ENCODE results near the gene UNC93A.
"Not testable (repeated sequence)": the region's sequence is repeated elsewhere in the genome, so short reads cannot be mapped to it uniquely, and the experiment has no call there.

UNC93A gene

GRCh38 chr6:167285077-167285770, 5.9 kb upstream of the UNC93A start:
- Histone ChIP-seq H3K4me3 (ENCODE audit: low read length) (no peak overlapping the region), H3K36me3 (ENCODE audit: insufficient read depth, low read length) (no peaks in the 10 kb centered on the region), H3K27ac (ENCODE audit: low read depth, low read length) (no peak overlapping the region), H3K4me1 (ENCODE audit: insufficient read depth, low read length) (peaks cover 29% of the 10 kb centered on the region), H3K27me3 (ENCODE audit: insufficient read depth, low read length) (no peaks in the 10 kb centered on the region; the same call in 1 of the 2 replicates), H3K9me3 (ENCODE audit: insufficient read depth, low read depth, low read length) (no peaks in the 10 kb centered on the region), H3K9ac (ENCODE audit: low read depth, low read length) (no peak overlapping the region)
- 91% methylated on average over 14 of the region's 15 CpGs for WGBS

- Histone ChIP-seq H3K36me3 (ENCODE audit: insufficient read depth, low read length) (no peaks in the 10 kb centered on the region), H3K9me3 (ENCODE audit: insufficient read depth, low read depth, low read length) (no peaks in the 10 kb centered on the region), H3K27me3 (ENCODE audit: insufficient read depth, low read length) (no peaks in the 10 kb centered on the region), H3K9ac (ENCODE audit: low read depth, low read length) (no peak overlapping the region), H3K27ac (ENCODE audit: low read depth, low read length) (no peak overlapping the region), H3K4me1 (ENCODE audit: insufficient read depth, low read length) (peaks cover 22% of the 10 kb centered on the region), H3K4me3 (ENCODE audit: low read length) (no peak overlapping the region)
- 93% methylated on average over 13 of the region's 13 CpGs for WGBS
These were observed 3.5 kb upstream of the UNC93A start for GRCh38 chr6:167287513-167288048.

- H3K4me3 ChIP-seq (ENCODE audit: low read length); H3K9ac ChIP-seq (ENCODE audit: low read depth, low read length); H3K9me3 ChIP-seq (ENCODE audit: insufficient read depth, low read depth, low read length); H3K27me3 ChIP-seq (ENCODE audit: insufficient read depth, low read length); H3K27ac ChIP-seq (ENCODE audit: low read depth, low read length); H3K36me3 ChIP-seq (ENCODE audit: insufficient read depth, low read length): not testable (repeated sequence)
- 24% methylated on average over 10 of the region's 14 CpGs for WGBS
- peaks cover 12% of the 10 kb centered on the region for H3K4me1 ChIP-seq (ENCODE audit: insufficient read depth, low read length)
These were observed 2.4 kb upstream of the UNC93A start for GRCh38 chr6:167288591-167289225.

- H3K27me3 ChIP-seq (ENCODE audit: insufficient read depth, low read length); H3K9ac ChIP-seq (ENCODE audit: low read depth, low read length); H3K36me3 ChIP-seq (ENCODE audit: insufficient read depth, low read length); H3K9me3 ChIP-seq (ENCODE audit: insufficient read depth, low read depth, low read length); H3K27ac ChIP-seq (ENCODE audit: low read depth, low read length); H3K4me3 ChIP-seq (ENCODE audit: low read length): not testable (repeated sequence)
- WGBS, result no CpG with 5 or more reads among the region's 2 CpGs
- peaks cover 12% of the 10 kb centered on the region for H3K4me1 ChIP-seq (ENCODE audit: insufficient read depth, low read length)
These were observed 1.8 kb upstream of the UNC93A start for GRCh38 chr6:167289291-167289690.

GRCh38 chr6:167291623-167292300, 647 bp downstream of the UNC93A start:
- 91% methylated on average over 7 of the region's 7 CpGs for WGBS
- H3K4me3 ChIP-seq (ENCODE audit: low read length), result no peak overlapping the region
- no peak overlapping the region for H3K27ac ChIP-seq (ENCODE audit: low read depth, low read length)
- H3K27me3 ChIP-seq (ENCODE audit: insufficient read depth, low read length), result 0 out of 2 replicates have a peak, but pooled peaks cover 2% of the 10 kb centered on the region
- H3K9me3 ChIP-seq (ENCODE audit: insufficient read depth, low read depth, low read length), result no peaks in the 10 kb centered on the region
- peaks cover 12% of the 10 kb centered on the region for H3K4me1 ChIP-seq (ENCODE audit: insufficient read depth, low read length)
- no peaks in the 10 kb centered on the region for H3K36me3 ChIP-seq (ENCODE audit: insufficient read depth, low read length)
- no peak overlapping the region for H3K9ac ChIP-seq (ENCODE audit: low read depth, low read length)

GRCh38 chr6:167292301-167293087, 1.4 kb downstream of the UNC93A start:
- Histone ChIP-seq H3K27me3 (ENCODE audit: insufficient read depth, low read length) (0 out of 2 replicates have a peak, but pooled peaks cover 2% of the 10 kb centered on the region), H3K9me3 (ENCODE audit: insufficient read depth, low read depth, low read length) (no peaks in the 10 kb centered on the region), H3K36me3 (ENCODE audit: insufficient read depth, low read length) (no peaks in the 10 kb centered on the region), H3K4me3 (ENCODE audit: low read length) (no peak overlapping the region), H3K9ac (ENCODE audit: low read depth, low read length) (no peak overlapping the region), H3K4me1 (ENCODE audit: insufficient read depth, low read length) (peaks cover 12% of the 10 kb centered on the region), H3K27ac (ENCODE audit: low read depth, low read length) (no peak overlapping the region)
- WGBS, result 88% methylated on average over 6 of the region's 6 CpGs

- Histone ChIP-seq H3K36me3 (ENCODE audit: insufficient read depth, low read length) (no peaks in the 10 kb centered on the region), H3K4me1 (ENCODE audit: insufficient read depth, low read length) (peaks cover 12% of the 10 kb centered on the region), H3K27ac (ENCODE audit: low read depth, low read length) (no peak overlapping the region), H3K27me3 (ENCODE audit: insufficient read depth, low read length) (0 out of 2 replicates have a peak, but pooled peaks cover 2% of the 10 kb centered on the region), H3K4me3 (ENCODE audit: low read length) (no peak overlapping the region), H3K9ac (ENCODE audit: low read depth, low read length) (no peak overlapping the region), H3K9me3 (ENCODE audit: insufficient read depth, low read depth, low read length) (no peaks in the 10 kb centered on the region)
- 96% methylated on average over 10 of the region's 10 CpGs for WGBS
These were observed 2.0 kb downstream of the UNC93A start for GRCh38 chr6:167293088-167293589.

GRCh38 chr6:167293590-167294091, 2.5 kb downstream of the UNC93A start:
- WGBS, result 97% methylated on average over 13 of the region's 13 CpGs
- Histone ChIP-seq H3K9me3 (ENCODE audit: insufficient read depth, low read depth, low read length) (no peaks in the 10 kb centered on the region), H3K27ac (ENCODE audit: low read depth, low read length) (no peak overlapping the region), H3K27me3 (ENCODE audit: insufficient read depth, low read length) (0 out of 2 replicates have a peak, but pooled peaks cover 2% of the 10 kb centered on the region), H3K36me3 (ENCODE audit: insufficient read depth, low read length) (no peaks in the 10 kb centered on the region), H3K4me3 (ENCODE audit: low read length) (no peak overlapping the region), H3K9ac (ENCODE audit: low read depth, low read length) (no peak overlapping the region), H3K4me1 (ENCODE audit: insufficient read depth, low read length) (peaks cover 12% of the 10 kb centered on the region)

GRCh38 chr6:167294241-167294640, 3.1 kb downstream of the UNC93A start:
- no peaks in the 10 kb centered on the region for H3K36me3 ChIP-seq (ENCODE audit: insufficient read depth, low read length)
- no peak overlapping the region for H3K4me3 ChIP-seq (ENCODE audit: low read length)
- H3K4me1 ChIP-seq (ENCODE audit: insufficient read depth, low read length), result peaks cover 9% of the 10 kb centered on the region
- 0 out of 2 replicates have a peak, but pooled peaks cover 2% of the 10 kb centered on the region for H3K27me3 ChIP-seq (ENCODE audit: insufficient read depth, low read length)
- WGBS, result 92% methylated on average over 12 of the region's 12 CpGs
- H3K9ac ChIP-seq (ENCODE audit: low read depth, low read length), result no peak overlapping the region
- no peak overlapping the region for H3K27ac ChIP-seq (ENCODE audit: low read depth, low read length)
- no peaks in the 10 kb centered on the region for H3K9me3 ChIP-seq (ENCODE audit: insufficient read depth, low read depth, low read length)

GRCh38 chr6:167294651-167295494, 3.8 kb downstream of the UNC93A start:
- Histone ChIP-seq H3K27me3 (ENCODE audit: insufficient read depth, low read length) (0 out of 2 replicates have a peak, but pooled peaks cover 2% of the 10 kb centered on the region), H3K4me3 (ENCODE audit: low read length) (no peak overlapping the region), H3K27ac (ENCODE audit: low read depth, low read length) (no peak overlapping the region), H3K36me3 (ENCODE audit: insufficient read depth, low read length) (no peaks in the 10 kb centered on the region), H3K9me3 (ENCODE audit: insufficient read depth, low read depth, low read length) (no peaks in the 10 kb centered on the region), H3K9ac (ENCODE audit: low read depth, low read length) (no peak overlapping the region), H3K4me1 (ENCODE audit: insufficient read depth, low read length) (peaks cover 8% of the 10 kb centered on the region)
- WGBS, result 94% methylated on average over 38 of the region's 38 CpGs
